HepG2 (cell line): ENCODE measurements around the gene EPB41L3. TPM values are rescaled to one million over a fixed set of nuclear protein-coding genes. Genes with fewer than 3 reads are reported as not detected.
A peak's percentile ranks its signal among the peaks of the same experiment; 100 is the strongest.

Source experiments
- ATAC-seq: fragments of 200-7000 bp; cut with Tn5 transposase; 3 replicates; pipeline ENCODE4 v1.9.1; 2020; ENCODE audit warnings: mild to moderate bottlenecking, moderate library complexity
- BruUV-seq: library from RNA; stranded (reverse); fragments of 400-500 nt; replicated peaks from 2 replicates; lab custom pipeline; 2021; lab: Mats Ljungman, UMichigan
- CTCF ChIA-PET: fragments of 300-600 bp; formaldehyde crosslinking; extraction: SDS; loops from one replicate; lab custom pipeline; 2021; ENCODE audit warnings: low total read pairs, inconsistent platforms, low intra/inter-chr PET ratio; lab: Yijun Ruan, JAX
- POLR2A ChIA-PET: fragments of 350-600 bp; sonication (Branson Sonifier 250); formaldehyde crosslinking; loops from one replicate; lab custom pipeline; 2020; ENCODE audit warnings: antibody characterized with exemption, inconsistent platforms; lab: Yijun Ruan, JAX
- DNase-seq: peaks from one replicate; pipeline ENCODE4 v3.0.0-alpha.2; 2015; ENCODE audit warnings: low spot score
- FAIRE-seq: peaks from 3 replicates; lab custom pipeline; 2011; peaks lifted over from hg19 to GRCh38; lab: Jason Lieb, UNC
- H2AFZ ChIP-seq: one replicate; pipeline ENCODE4 v1.6.1; 2011; ENCODE audit warnings: low read length, inconsistent platforms
- H3K27ac ChIP-seq: fragments of 300-600 bp; 3 replicates; pipeline ENCODE4 v1.8.0; 2011; ENCODE audit warnings: mixed run types, mild to moderate bottlenecking, mixed read lengths, low read length, inconsistent platforms; ENCODE audit not compliant: insufficient read depth; ENCODE audit errors: extremely low read length
- H3K27me3 ChIP-seq, 2 experiments: fragments of 200-600 bp in 1 of 2; 2 replicates in 1 of 2; 3 replicates in 1 of 2; pipeline versions ENCODE4 v1.6.0 to v1.8.0; 2011; ENCODE audit warnings: low read length in 2 of 2, mild to moderate bottlenecking in 2 of 2, moderate library complexity in 2 of 2, inconsistent platforms in 1 of 2; ENCODE audit not compliant: insufficient read depth in 2 of 2, control insufficient read depth in 1 of 2
- H3K36me3 ChIP-seq, 2 experiments: fragments of 200-600 bp in 1 of 2; replicated peaks in 1 of 2; 2 replicates in 1 of 2; 3 replicates in 1 of 2; pipeline versions ENCODE4 v1.5.1 to v1.8.0; 2011; ENCODE audit warnings: low read length in 2 of 2, inconsistent platforms in 1 of 2; ENCODE audit not compliant: insufficient read depth in 2 of 2, control insufficient read depth in 1 of 2
- H3K4me1 ChIP-seq: 2 replicates; pipeline ENCODE4 v1.5.1; 2012; ENCODE audit warnings: low read length, inconsistent platforms; ENCODE audit not compliant: insufficient read depth
- H3K4me2 ChIP-seq: 2 replicates; pipeline ENCODE4 v1.6.0; 2011; ENCODE audit warnings: low read depth, low read length, inconsistent platforms
- H3K4me3 ChIP-seq, 3 experiments: fragments of 200-600 bp in 1 of 3; sonication (generic), shearing (Covaris generic) in 1 of 3; replicated peaks in 1 of 3; 2 replicates each; pipeline ENCODE4 v1.5.1; 2011 to 2016; ENCODE audit warnings: low read length in 3 of 3, inconsistent platforms in 2 of 3, low read depth in 2 of 3, mild to moderate bottlenecking in 2 of 3, control low read depth in 1 of 3, mixed read lengths in 1 of 3; ENCODE audit not compliant: insufficient read depth in 1 of 3
- H3K79me2 ChIP-seq: one replicate; pipeline ENCODE4 v1.6.1; 2011; ENCODE audit warnings: low read length, inconsistent platforms; ENCODE audit not compliant: insufficient read depth
- H3K9ac ChIP-seq: 2 replicates; pipeline ENCODE4 v1.6.0; 2011; ENCODE audit warnings: mild to moderate bottlenecking, low read depth, low read length, inconsistent platforms; ENCODE audit not compliant: insufficient read depth
- H3K9me3 ChIP-seq: 2 replicates; pipeline ENCODE4 v1.5.1; 2012; ENCODE audit warnings: mild to moderate bottlenecking, low read length
- H4K20me1 ChIP-seq: 2 replicates; pipeline ENCODE4 v1.6.0; 2011; ENCODE audit warnings: inconsistent platforms, mild to moderate bottlenecking, low read length, moderate library complexity; ENCODE audit not compliant: insufficient read depth
- ATF6 ChIP-seq: sonication (generic); formaldehyde crosslinking; conservative IDR thresholded peaks from 2 replicates; pipeline ENCODE4 v1.4.0; 2020; ENCODE audit warnings: missing genetic modification reagents
- DDIT3 ChIP-seq: sonication (generic); formaldehyde crosslinking; IDR thresholded peaks from 2 replicates; pipeline ENCODE4 v1.4.0; 2020; ENCODE audit warnings: mild to moderate bottlenecking, missing genetic modification reagents
- DZIP1 ChIP-seq: sonication (generic); formaldehyde crosslinking; IDR thresholded peaks from 2 replicates; pipeline ENCODE4 v1.5.0; 2020; ENCODE audit warnings: mild to moderate bottlenecking, missing genetic modification reagents
- ELF3 ChIP-seq: IDR thresholded peaks from 2 replicates; pipeline ENCODE4 v1.6.1; 2016; ENCODE audit warnings: missing genetic modification reagents, missing compliant biosample characterization
- HNF4A ChIP-seq: sonication (generic); formaldehyde crosslinking; IDR thresholded peaks from 2 replicates; pipeline ENCODE4 v1.4.0; 2020; ENCODE audit warnings: missing genetic modification reagents
- MXI1 ChIP-seq: IDR thresholded peaks from 3 replicates; pipeline ENCODE4 v1.6.1; 2012; ENCODE audit warnings: low read depth, low read length, inconsistent platforms, borderline replicate concordance
- RCOR2 ChIP-seq: IDR thresholded peaks from 2 replicates; pipeline ENCODE4 v1.6.1; 2016; ENCODE audit warnings: missing biosample characterization, missing genetic modification reagents
- SIN3B ChIP-seq: fragments of 150-350 bp; IDR thresholded peaks from 2 replicates; pipeline ENCODE4 v1.6.1; 2014; ENCODE audit warnings: low read length
- SNRNP70 ChIP-seq: fragments of 200-400 bp; formaldehyde crosslinking; IDR thresholded peaks from 2 replicates; pipeline ENCODE4 v1.6.1; 2017; ENCODE audit warnings: mild to moderate bottlenecking, low read depth, low read length, moderate library complexity
- SOX13 ChIP-seq, 3 experiments: fragments of 450-650 bp in 1 of 3; sonication (generic) in 1 of 3; formaldehyde crosslinking in 1 of 3; IDR thresholded peaks in 2 of 3; conservative IDR thresholded peaks in 1 of 3; 2 replicates each; pipeline versions ENCODE4 v1.5.0 to v1.6.1; 2016 to 2020; ENCODE audit warnings: antibody characterized with exemption in 1 of 3, mild to moderate bottlenecking in 1 of 3, missing compliant biosample characterization in 1 of 3, missing genetic modification reagents in 1 of 3, moderate library complexity in 1 of 3
- THAP8 ChIP-seq: sonication (generic); formaldehyde crosslinking; IDR thresholded peaks from 2 replicates; pipeline ENCODE4 v1.5.1; 2020; ENCODE audit warnings: missing genetic modification reagents, mild to moderate bottlenecking, borderline replicate concordance
- ZIK1 ChIP-seq: sonication (generic); formaldehyde crosslinking; IDR thresholded peaks from 2 replicates; pipeline ENCODE4 v1.5.0; 2020; ENCODE audit warnings: mild to moderate bottlenecking, low read depth, missing genetic modification reagents, borderline replicate concordance
- ZNF547 ChIP-seq: sonication (generic); formaldehyde crosslinking; IDR thresholded peaks from 2 replicates; pipeline ENCODE4 v1.5.1; 2020; ENCODE audit warnings: mild to moderate bottlenecking, missing genetic modification reagents
- ZNF597 ChIP-seq: sonication (generic); formaldehyde crosslinking; IDR thresholded peaks from 2 replicates; pipeline ENCODE4 v1.5.0; 2020; ENCODE audit warnings: missing genetic modification reagents
- ZNF883 ChIP-seq: sonication (generic); formaldehyde crosslinking; IDR thresholded peaks from 2 replicates; pipeline ENCODE4 v1.5.1; 2020; ENCODE audit warnings: mild to moderate bottlenecking, missing genetic modification reagents; ENCODE audit errors: not compliant biosample characterization
- WGBS: methylation state at CpG from one replicate; pipeline ENCODE4 v1.1.6; 2017; ENCODE audit warnings: low lambda C conversion rate; 5-methylcytosine and 5-hydroxymethylcytosine counted together
- in situ Hi-C: cut with HindIII; loops from 2 replicates; pipeline ENCODE4 v1.10.0; 2017; ENCODE audit warnings: low pct_unique_long_range_greater_than_20kb; ENCODE audit not compliant: extremely low pct_ligation_motif_present
- intact Hi-C: fragments of 100-400 bp; cut with micrococcal nuclease; formaldehyde crosslinking; loops from one replicate; pipeline ENCODE4 v1.10.0; 2022; ENCODE audit not compliant: unreplicated experiment
- polyA plus RNA-seq, 8 experiments: library from polyadenylated mRNA; depleted of rRNA in 3 of 8; stranded (reverse) in 7 of 8; unstranded in 1 of 8; fragments of >200 nt; fragmentation: Illumina TruSeq in 4 of 8; extraction: Trizol in 4 of 8; gene quantifications; 2 replicates each; pipeline versions ENCODE4 v1.2.1 to v1.2.3, GENCODE V29; 2011 to 2016; ENCODE audit warnings: low read depth in 4 of 8, missing spikeins in 1 of 8, mixed read lengths in 1 of 8; ENCODE audit not compliant: insufficient read depth in 1 of 8
- total RNA-seq, 5 experiments: library from RNA; depleted of rRNA; stranded (reverse); fragments of >200 nt; fragmentation: Illumina TruSeq; extraction: Trizol; gene quantifications; 2 replicates each; pipeline ENCODE4 v1.2.3, GENCODE V29; 2016; ENCODE audit warnings: low read depth in 1 of 5

The EPB41L3 gene
- total and polyA plus RNA-seq, 2 of the 13 experiments (the other 11 are each of a cell fraction or from before 2014, with no cell fraction given) = not detected

- TF ChIP-seq SOX13 (IDR thresholded peaks at IDR 0.05) (no peak), SOX13 (CRISPR knock-in tag; conservative IDR thresholded peaks at IDR 0.05 in 1 of 2, IDR thresholded peaks at IDR 0.05 in 1 of 2) (no peak), ZIK1 (CRISPR knock-in tag) (no peak), SIN3B (no peak), ZNF597 (CRISPR knock-in tag) (no peak), SNRNP70 (no peak), ELF3 (no peak), ATF6 (CRISPR knock-in tag) (no peak)
Measured at GRCh38 chr18:5543036-5543680, 639 bp downstream of the EPB41L3 start (continued).

GRCh38 chr18:5542515-5543035 is 1.2 kb downstream of the EPB41L3 start:
- POLR2A ChIA-PET = no interaction called here
- in situ Hi-C loops = no loop called here
- H3K4me2 ChIP-seq = peak overlapping the region; percentile 23; the same call in 1 of the 2 replicates

More at GRCh38 chr18:5542515-5543035, 1.2 kb downstream of the EPB41L3 start:
- Histone ChIP-seq H3K36me3 (no peaks in the 10 kb centered on the region), H3K9me3 (no peaks in the 10 kb centered on the region), H2AFZ (no peak overlapping the region), H3K27me3 (peaks cover 0 to 12% of the 10 kb centered on the region in 2 experiments; a peak in 3 of 5 replicates)
- no peak for TF ChIP-seq RCOR2
- no peak for TF ChIP-seq THAP8 (CRISPR knock-in tag)
- no peak for TF ChIP-seq DZIP1 (CRISPR knock-in tag)
- TF ChIP-seq MXI1 = no peak
- TF ChIP-seq HNF4A (CRISPR knock-in tag) = no peak
- TF ChIP-seq ZNF883 (CRISPR knock-in tag) = no peak
- TF ChIP-seq ZNF547 (CRISPR knock-in tag) = no peak
- no peak for TF ChIP-seq DDIT3 (CRISPR knock-in tag)
- TF ChIP-seq, all 625 proteins: peak for 0
- no peak for DNase-seq
- ATAC-seq = no peak
- CTCF ChIA-PET = no interaction called here
- no peak for FAIRE-seq
- Histone ChIP-seq H3K79me2 (no peaks in the 10 kb centered on the region), H3K4me3 (peak overlapping the region in 1 of 3 experiments; percentile 1; a peak in 1 of 6 replicates), H3K4me1 (no peaks in the 10 kb centered on the region), H4K20me1 (no peaks in the 10 kb centered on the region), H3K27ac (no peak overlapping the region), H3K9ac (no peak overlapping the region)
- intact Hi-C loops = no loop called here
- no TSS peak for BruUV-seq
- 22% methylated on average over 16 of the region's 23 CpGs for WGBS
